ENCODE results near the gene NPTX1.

DNA sequence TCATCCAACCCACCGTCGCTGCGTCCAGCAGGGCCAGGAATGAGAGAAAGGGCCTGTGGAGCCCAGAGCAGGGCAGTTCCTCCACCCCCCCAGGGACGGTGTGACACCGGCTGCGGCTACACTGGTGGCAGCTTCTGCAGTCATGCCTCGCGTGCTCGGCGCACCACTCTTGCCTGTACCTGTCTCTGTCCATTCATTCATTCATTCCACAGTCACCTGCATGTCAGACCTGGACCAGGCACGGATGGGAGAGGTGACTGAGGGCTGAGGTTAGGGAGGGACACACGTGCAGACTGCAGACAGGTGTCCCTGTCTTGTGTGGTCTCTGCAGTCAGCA is 34.1 kb downstream of the NPTX1 start:
- TF ChIP-seq EP300 (IDR thresholded peaks at IDR 0.05; ENCODE audit: low read depth) (no peak), CTCF (IDR thresholded peaks at IDR 0.05) (no peak), POLR2A (IDR thresholded peaks at IDR 0.05) (no peak)
